HepG2 (cell line): ENCODE data around the gene TADA2B. TPM values are rescaled to one million over a fixed set of nuclear protein-coding genes. Genes with fewer than 3 reads are reported as not detected.

ENCODE experiments used
- ATAC-seq: fragments of 200-7000 bp; cut with Tn5 transposase; 3 replicates; pipeline ENCODE4 v1.9.1; 2020; ENCODE audit warnings: mild to moderate bottlenecking, moderate library complexity
- BruUV-seq: library from RNA; stranded (reverse); fragments of 400-500 nt; replicated peaks from 2 replicates; lab custom pipeline; 2021; lab: Mats Ljungman, UMichigan
- CTCF ChIA-PET: fragments of 300-600 bp; formaldehyde crosslinking; extraction: SDS; loops from one replicate; lab custom pipeline; 2021; ENCODE audit warnings: low total read pairs, inconsistent platforms, low intra/inter-chr PET ratio; lab: Yijun Ruan, JAX
- POLR2A ChIA-PET: fragments of 350-600 bp; sonication (Branson Sonifier 250); formaldehyde crosslinking; loops from one replicate; lab custom pipeline; 2020; ENCODE audit warnings: antibody characterized with exemption, inconsistent platforms; lab: Yijun Ruan, JAX
- DNase-seq: peaks from one replicate; pipeline ENCODE4 v3.0.0-alpha.2; 2015; ENCODE audit warnings: low spot score
- FAIRE-seq: peaks from 3 replicates; lab custom pipeline; 2011; peaks lifted over from hg19 to GRCh38; lab: Jason Lieb, UNC
- H2AFZ ChIP-seq: one replicate; pipeline ENCODE4 v1.6.1; 2011; ENCODE audit warnings: low read length, inconsistent platforms
- H3K27ac ChIP-seq: fragments of 300-600 bp; 3 replicates; pipeline ENCODE4 v1.8.0; 2011; ENCODE audit warnings: mixed run types, mild to moderate bottlenecking, mixed read lengths, low read length, inconsistent platforms; ENCODE audit not compliant: insufficient read depth; ENCODE audit errors: extremely low read length
- H3K27me3 ChIP-seq, 2 experiments: fragments of 200-600 bp in 1 of 2; 2 replicates in 1 of 2; 3 replicates in 1 of 2; pipeline versions ENCODE4 v1.6.0 to v1.8.0; 2011; ENCODE audit warnings: low read length in 2 of 2, mild to moderate bottlenecking in 2 of 2, moderate library complexity in 2 of 2, inconsistent platforms in 1 of 2; ENCODE audit not compliant: insufficient read depth in 2 of 2, control insufficient read depth in 1 of 2
- H3K36me3 ChIP-seq, 2 experiments: fragments of 200-600 bp in 1 of 2; replicated peaks in 1 of 2; 2 replicates in 1 of 2; 3 replicates in 1 of 2; pipeline versions ENCODE4 v1.5.1 to v1.8.0; 2011; ENCODE audit warnings: low read length in 2 of 2, inconsistent platforms in 1 of 2; ENCODE audit not compliant: insufficient read depth in 2 of 2, control insufficient read depth in 1 of 2
- H3K4me1 ChIP-seq: 2 replicates; pipeline ENCODE4 v1.5.1; 2012; ENCODE audit warnings: low read length, inconsistent platforms; ENCODE audit not compliant: insufficient read depth
- H3K4me2 ChIP-seq: 2 replicates; pipeline ENCODE4 v1.6.0; 2011; ENCODE audit warnings: low read depth, low read length, inconsistent platforms
- H3K4me3 ChIP-seq, 3 experiments: fragments of 200-600 bp in 1 of 3; sonication (generic), shearing (Covaris generic) in 1 of 3; replicated peaks in 1 of 3; 2 replicates each; pipeline ENCODE4 v1.5.1; 2011 to 2016; ENCODE audit warnings: low read length in 3 of 3, inconsistent platforms in 2 of 3, low read depth in 2 of 3, mild to moderate bottlenecking in 2 of 3, control low read depth in 1 of 3, mixed read lengths in 1 of 3; ENCODE audit not compliant: insufficient read depth in 1 of 3
- H3K79me2 ChIP-seq: one replicate; pipeline ENCODE4 v1.6.1; 2011; ENCODE audit warnings: low read length, inconsistent platforms; ENCODE audit not compliant: insufficient read depth
- H3K9ac ChIP-seq: 2 replicates; pipeline ENCODE4 v1.6.0; 2011; ENCODE audit warnings: mild to moderate bottlenecking, low read depth, low read length, inconsistent platforms; ENCODE audit not compliant: insufficient read depth
- H3K9me3 ChIP-seq: 2 replicates; pipeline ENCODE4 v1.5.1; 2012; ENCODE audit warnings: mild to moderate bottlenecking, low read length
- H4K20me1 ChIP-seq: 2 replicates; pipeline ENCODE4 v1.6.0; 2011; ENCODE audit warnings: inconsistent platforms, mild to moderate bottlenecking, low read length, moderate library complexity; ENCODE audit not compliant: insufficient read depth
- DNMT1 ChIP-seq: sonication (generic); formaldehyde crosslinking; IDR thresholded peaks from 2 replicates; pipeline ENCODE4 v1.5.1; 2020; ENCODE audit warnings: mild to moderate bottlenecking, missing genetic modification reagents
- GTF2F1 ChIP-seq: fragments of 150-350 bp; IDR thresholded peaks from 2 replicates; pipeline ENCODE4 v1.6.1; 2014; ENCODE audit warnings: low read length
- NFIB ChIP-seq: sonication (generic); formaldehyde crosslinking; IDR thresholded peaks from 2 replicates; pipeline ENCODE4 v1.9.0; 2021; ENCODE audit warnings: missing genetic modification reagents, mild to moderate bottlenecking, borderline replicate concordance
- NRL ChIP-seq: sonication (generic); formaldehyde crosslinking; IDR thresholded peaks from 2 replicates; pipeline ENCODE4 v1.5.0; 2020; ENCODE audit warnings: missing genetic modification reagents, mild to moderate bottlenecking, moderate library complexity, borderline replicate concordance
- ZNF354B ChIP-seq: sonication (generic); formaldehyde crosslinking; IDR thresholded peaks from 2 replicates; pipeline ENCODE4 v1.8.0; 2022; ENCODE audit warnings: mild to moderate bottlenecking, missing genetic modification reagents
- ZNF543 ChIP-seq: sonication (generic); formaldehyde crosslinking; IDR thresholded peaks from 2 replicates; pipeline ENCODE4 v1.4.0; 2020; ENCODE audit warnings: mild to moderate bottlenecking, missing genetic modification reagents
- ZNF574 ChIP-seq: sonication (generic); formaldehyde crosslinking; IDR thresholded peaks from 2 replicates; pipeline ENCODE4 v1.4.0; 2020; ENCODE audit warnings: missing genetic modification reagents
- ZNF674 ChIP-seq: sonication (generic); formaldehyde crosslinking; IDR thresholded peaks from 2 replicates; pipeline ENCODE4 v1.5.0; 2020; ENCODE audit warnings: low read depth, mild to moderate bottlenecking, missing genetic modification reagents
- ZNF749 ChIP-seq: sonication (generic); formaldehyde crosslinking; IDR thresholded peaks from 2 replicates; pipeline ENCODE4 v1.8.0; 2022; ENCODE audit warnings: mild to moderate bottlenecking, missing genetic modification reagents, moderate library complexity, borderline replicate concordance
- ZNF766 ChIP-seq: sonication (generic); formaldehyde crosslinking; IDR thresholded peaks from 2 replicates; pipeline ENCODE4 v1.5.0; 2020; ENCODE audit warnings: missing genetic modification reagents, borderline replicate concordance
- ZNF782 ChIP-seq: sonication (generic); formaldehyde crosslinking; IDR thresholded peaks from 2 replicates; pipeline ENCODE4 v1.4.0; 2020; ENCODE audit warnings: missing genetic modification reagents, mild to moderate bottlenecking, borderline replicate concordance
- WGBS: methylation state at CpG from one replicate; pipeline ENCODE4 v1.1.6; 2017; ENCODE audit warnings: low lambda C conversion rate; 5-methylcytosine and 5-hydroxymethylcytosine counted together
- in situ Hi-C: cut with HindIII; loops from 2 replicates; pipeline ENCODE4 v1.10.0; 2017; ENCODE audit warnings: low pct_unique_long_range_greater_than_20kb; ENCODE audit not compliant: extremely low pct_ligation_motif_present
- intact Hi-C: fragments of 100-400 bp; cut with micrococcal nuclease; formaldehyde crosslinking; loops from one replicate; pipeline ENCODE4 v1.10.0; 2022; ENCODE audit not compliant: unreplicated experiment
- polyA plus RNA-seq, 8 experiments: library from polyadenylated mRNA; depleted of rRNA in 3 of 8; stranded (reverse) in 7 of 8; unstranded in 1 of 8; fragments of >200 nt; fragmentation: Illumina TruSeq in 4 of 8; extraction: Trizol in 4 of 8; gene quantifications; 2 replicates each; pipeline versions ENCODE4 v1.2.1 to v1.2.3, GENCODE V29; 2011 to 2016; ENCODE audit warnings: low read depth in 4 of 8, missing spikeins in 1 of 8, mixed read lengths in 1 of 8; ENCODE audit not compliant: insufficient read depth in 1 of 8
- total RNA-seq, 5 experiments: library from RNA; depleted of rRNA; stranded (reverse); fragments of >200 nt; fragmentation: Illumina TruSeq; extraction: Trizol; gene quantifications; 2 replicates each; pipeline ENCODE4 v1.2.3, GENCODE V29; 2016; ENCODE audit warnings: low read depth in 1 of 5

The TADA2B gene
- total and polyA plus RNA-seq, 2 of the 13 experiments (the other 11 are each of a cell fraction or from before 2014, with no cell fraction given), result 4.6 to 8.9 TPM

- 27% methylated on average over 42 of the region's 42 CpGs for WGBS
- Histone ChIP-seq H3K79me2 (peaks cover 36% of the 10 kb centered on the region), H3K4me2 (peak overlapping the region; percentile 89), H3K27me3 (peaks cover 0 to 5% of the 10 kb centered on the region in 2 experiments; a peak in 1 of 5 replicates), H4K20me1 (0 out of 2 replicates have a peak, but pooled peaks cover 3% of the 10 kb centered on the region), H3K4me3 (peak overlapping the region; percentile 38 to 74 (median 64)), H3K9me3 (no peaks in the 10 kb centered on the region), H2AFZ (no peak overlapping the region), H3K36me3 (peaks cover 0 to 3% of the 10 kb centered on the region in 2 experiments; a peak in 2 of 5 replicates), H3K4me1 (peaks cover 54% of the 10 kb centered on the region), H3K9ac (peak overlapping the region; percentile 49), H3K27ac (no peak overlapping the region)
- peak; percentile 6 for ATAC-seq
- no TSS peak for BruUV-seq
- FAIRE-seq, result no peak
- intact Hi-C loops (loop anchor here (10.0 kb wide), 1 partner anchor 137 kb away; the partner anchor contains the start of gene TBC1D14), in situ Hi-C loops (no loop called here)
- TF ChIP-seq ZNF574 (CRISPR knock-in tag) (0 out of 2 replicates have a peak, but pooled peaks have one; percentile 4), ZNF354B (CRISPR knock-in tag) (no peak), DNMT1 (0 out of 2 replicates have a peak, but pooled peaks have one; percentile 66), ZNF543 (CRISPR knock-in tag) (peak; percentile 18; the same call in 1 of the 2 replicates), NFIB (CRISPR knock-in tag) (peak; percentile 66; the same call in 1 of the 2 replicates), NRL (CRISPR knock-in tag) (no peak), ZNF782 (CRISPR knock-in tag) (0 out of 2 replicates have a peak, but pooled peaks have one; percentile 23), ZNF749 (CRISPR knock-in tag) (no peak), ZNF766 (CRISPR knock-in tag) (peak; percentile 48; the same call in 1 of the 2 replicates), GTF2F1 (no peak), ZNF674 (no peak)
- DNase-seq, result no peak
- POLR2A ChIA-PET, result interaction anchor here (2.0 to 5.6 kb wide), 3 partner anchors 7 to 149 kb away, joined by 5 to 64 read pairs (median 14); partner anchors contain the start of gene GRPEL1
- CTCF ChIA-PET, result interaction anchor here (1.9 kb wide), 1 partner anchor 29 kb away, joined by 7 read pairs; no protein-coding TSS in a partner anchor
These were observed 1.2 kb upstream of the TADA2B start for GRCh38 chr4:7041801-7042502.
